ENCODE results near the gene MAST4. TPM values are rescaled to one million over a fixed set of nuclear protein-coding genes. Genes with fewer than 3 reads are reported as not detected.

The MAST4 gene
- total RNA-seq, 1 donor from 2014 or later, result 22.3 TPM

DNA sequence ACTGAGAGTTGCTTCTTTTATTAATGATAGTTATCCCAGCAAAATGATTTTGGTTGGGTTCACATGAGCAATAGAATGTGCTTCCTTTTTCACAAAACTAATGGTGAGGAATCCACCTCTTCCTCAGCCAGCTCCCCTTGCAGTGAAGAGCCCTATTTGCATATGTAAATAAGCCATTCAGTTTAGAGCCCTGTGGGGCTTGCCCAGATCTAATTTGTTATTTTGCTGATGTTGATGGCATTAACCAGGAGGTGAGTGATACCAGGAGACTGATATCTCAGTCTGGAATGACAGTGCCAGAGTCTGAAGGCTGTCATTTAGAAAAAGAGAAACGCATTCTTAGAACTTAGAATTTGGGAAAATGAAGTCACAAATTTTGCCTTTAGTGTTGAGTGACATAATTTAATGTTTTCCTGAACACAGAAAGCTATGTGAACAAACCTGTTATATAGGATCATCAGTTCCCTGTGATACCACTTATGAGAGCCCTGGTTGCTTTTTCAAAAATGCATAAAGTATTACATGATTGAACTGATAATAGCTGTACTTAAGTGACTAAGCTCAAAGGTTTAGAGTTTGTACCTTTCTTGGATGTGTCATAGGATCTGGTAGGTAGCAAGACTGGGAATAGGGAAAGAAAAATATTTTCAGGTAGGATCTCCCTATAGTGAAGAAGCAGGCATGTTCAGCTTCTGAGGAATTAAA lies 271.6 kb downstream of the MAST4 start:
- H3K27me3 ChIP-seq (ENCODE audit: insufficient read depth, low read length), result no peaks in the 10 kb centered on the region
- H3K36me3 Mint-ChIP-seq (ENCODE audit: low read depth, unreplicated experiment), result peaks cover under 1% of the 10 kb centered on the region
- no peaks in the 10 kb centered on the region for H3K27me3 Mint-ChIP-seq (ENCODE audit: low read depth, unreplicated experiment)
- H3K4me1 ChIP-seq (ENCODE audit: insufficient read depth, low read length), result no peaks in the 10 kb centered on the region
- H3K9me3 Mint-ChIP-seq (ENCODE audit: unreplicated experiment), result no peaks in the 10 kb centered on the region
- H2AFZ ChIP-seq (ENCODE audit: low read depth, low read length), result no peak overlapping the region
- no peak overlapping the region for H3K4me3 Mint-ChIP-seq (ENCODE audit: unreplicated experiment)
- H3K27ac Mint-ChIP-seq (ENCODE audit: unreplicated experiment), result no peak overlapping the region
- DNase-seq (ENCODE audit: low read depth) (no peak), FAIRE-seq (no peak)
- TF ChIP-seq EZH2 (IDR thresholded peaks at IDR 0.05; ENCODE audit: insufficient read depth, low read length), result no peak
- TF ChIP-seq, protein P1, sequence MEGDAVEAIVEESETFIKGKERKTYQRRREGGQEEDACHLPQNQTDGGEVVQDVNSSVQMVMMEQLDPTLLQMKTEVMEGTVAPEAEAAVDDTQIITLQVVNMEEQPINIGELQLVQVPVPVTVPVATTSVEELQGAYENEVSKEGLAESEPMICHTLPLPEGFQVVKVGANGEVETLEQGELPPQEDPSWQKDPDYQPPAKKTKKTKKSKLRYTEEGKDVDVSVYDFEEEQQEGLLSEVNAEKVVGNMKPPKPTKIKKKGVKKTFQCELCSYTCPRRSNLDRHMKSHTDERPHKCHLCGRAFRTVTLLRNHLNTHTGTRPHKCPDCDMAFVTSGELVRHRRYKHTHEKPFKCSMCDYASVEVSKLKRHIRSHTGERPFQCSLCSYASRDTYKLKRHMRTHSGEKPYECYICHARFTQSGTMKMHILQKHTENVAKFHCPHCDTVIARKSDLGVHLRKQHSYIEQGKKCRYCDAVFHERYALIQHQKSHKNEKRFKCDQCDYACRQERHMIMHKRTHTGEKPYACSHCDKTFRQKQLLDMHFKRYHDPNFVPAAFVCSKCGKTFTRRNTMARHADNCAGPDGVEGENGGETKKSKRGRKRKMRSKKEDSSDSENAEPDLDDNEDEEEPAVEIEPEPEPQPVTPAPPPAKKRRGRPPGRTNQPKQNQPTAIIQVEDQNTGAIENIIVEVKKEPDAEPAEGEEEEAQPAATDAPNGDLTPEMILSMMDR (IDR thresholded peaks at IDR 0.05; ENCODE audit: insufficient read depth, low read depth, low read length), result no peak
- no peaks in the 10 kb centered on the region for H3K9me3 ChIP-seq (ENCODE audit: insufficient read depth, low read depth, low read length)
- no peak overlapping the region for H3K27ac ChIP-seq (ENCODE audit: low read depth, low read length)
- H4K20me1 ChIP-seq (ENCODE audit: insufficient read depth, low read length), result no peaks in the 10 kb centered on the region
- peaks cover 21% of the 10 kb centered on the region for H3K4me1 Mint-ChIP-seq (ENCODE audit: low read depth, unreplicated experiment)
- H3K79me2 ChIP-seq (ENCODE audit: insufficient read depth, low read length), result no peaks in the 10 kb centered on the region
- no peak overlapping the region for H3K4me3 ChIP-seq (ENCODE audit: insufficient read depth, low read depth, low read length)
- H3K4me2 ChIP-seq (ENCODE audit: low read length), result no peak overlapping the region
- no peaks in the 10 kb centered on the region for H3K36me3 ChIP-seq (ENCODE audit: insufficient read depth, low read length)
- H3K9ac ChIP-seq (ENCODE audit: low read length), result no peak overlapping the region

DNA sequence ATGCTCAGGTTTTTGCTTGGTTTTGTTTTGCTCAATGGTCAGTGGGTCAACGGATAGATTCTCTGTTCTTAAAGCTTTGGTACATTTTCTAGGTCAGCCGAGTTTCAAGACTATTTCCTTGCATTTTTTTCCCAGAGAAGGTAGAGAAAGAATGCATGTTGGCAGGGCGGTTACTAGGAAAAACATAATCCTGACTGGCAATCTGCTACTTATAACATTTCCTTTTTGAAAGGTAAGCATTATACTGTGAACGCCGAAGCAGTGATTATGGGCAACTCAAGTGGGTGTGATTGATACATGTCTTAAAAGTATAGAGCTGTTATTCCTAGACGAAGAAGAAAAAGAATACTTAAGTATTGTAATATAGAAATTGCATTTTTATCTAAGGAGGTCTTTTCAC lies 273.2 kb downstream of the MAST4 start:
- Mint-ChIP-seq H3K4me3 (ENCODE audit: unreplicated experiment) (no peak overlapping the region), H3K4me1 (ENCODE audit: low read depth, unreplicated experiment) (peaks cover 11% of the 10 kb centered on the region), H3K36me3 (ENCODE audit: low read depth, unreplicated experiment) (peaks cover 2% of the 10 kb centered on the region)

More for the DNA sequence above, 273.2 kb downstream of the MAST4 start:
- DNase-seq (ENCODE audit: low read depth) (no peak), FAIRE-seq (no peak)
- no peaks in the 10 kb centered on the region for H3K9me3 ChIP-seq (ENCODE audit: insufficient read depth, low read depth, low read length)
- no peak overlapping the region for H3K4me2 ChIP-seq (ENCODE audit: low read length)
- Mint-ChIP-seq H3K27ac (ENCODE audit: unreplicated experiment) (no peak overlapping the region), H3K27me3 (ENCODE audit: low read depth, unreplicated experiment) (no peaks in the 10 kb centered on the region), H3K9me3 (ENCODE audit: unreplicated experiment) (no peaks in the 10 kb centered on the region)
- no peaks in the 10 kb centered on the region for H3K27me3 ChIP-seq (ENCODE audit: insufficient read depth, low read length)
- TF ChIP-seq EZH2 (IDR thresholded peaks at IDR 0.05; ENCODE audit: insufficient read depth, low read length), result no peak
- TF ChIP-seq, protein P1 (IDR thresholded peaks at IDR 0.05; ENCODE audit: insufficient read depth, low read depth, low read length), result no peak
- H2AFZ ChIP-seq (ENCODE audit: low read depth, low read length), result no peak overlapping the region
- H3K79me2 ChIP-seq (ENCODE audit: insufficient read depth, low read length), result no peaks in the 10 kb centered on the region
- no peak overlapping the region for H3K27ac ChIP-seq (ENCODE audit: low read depth, low read length)
- no peak overlapping the region for H3K4me3 ChIP-seq (ENCODE audit: insufficient read depth, low read depth, low read length)
- no peak overlapping the region for H3K9ac ChIP-seq (ENCODE audit: low read length)
- H3K4me1 ChIP-seq (ENCODE audit: insufficient read depth, low read length), result no peaks in the 10 kb centered on the region
- H4K20me1 ChIP-seq (ENCODE audit: insufficient read depth, low read length), result no peaks in the 10 kb centered on the region
- no peaks in the 10 kb centered on the region for H3K36me3 ChIP-seq (ENCODE audit: insufficient read depth, low read length)
